GM12892 (cell line): ENCODE results near the gene CCDC97.

Source experiments
- POLR2A ChIP-seq: IDR thresholded peaks from 2 replicates; pipeline ENCODE4 v1.6.1; 2011; ENCODE audit warnings: low read depth, low read length, control low read depth
- TAF1 ChIP-seq: IDR thresholded peaks from 2 replicates; pipeline ENCODE4 v1.6.1; 2011; ENCODE audit warnings: low read depth, mild to moderate bottlenecking, control low read depth, low read length, borderline replicate concordance

GRCh38 chr19:41319500-41320184, 9.7 kb downstream of the CCDC97 start:
- no peak for TF ChIP-seq TAF1
- no peak for TF ChIP-seq POLR2A
